C4-2B (cell line): ENCODE data around the gene UGT1A4.

Source experiments
- ZFX ChIP-seq: fragments of 450-650 bp; IDR thresholded peaks from 2 replicates; pipeline ENCODE4 v1.6.1; 2017
- TF ChIP-seq, protein P1 (sequence below): fragments of 450-650 bp; conservative IDR thresholded peaks from 2 replicates; pipeline ENCODE4 v1.5.1; 2017; ENCODE audit warnings: mild to moderate bottlenecking

DNA sequence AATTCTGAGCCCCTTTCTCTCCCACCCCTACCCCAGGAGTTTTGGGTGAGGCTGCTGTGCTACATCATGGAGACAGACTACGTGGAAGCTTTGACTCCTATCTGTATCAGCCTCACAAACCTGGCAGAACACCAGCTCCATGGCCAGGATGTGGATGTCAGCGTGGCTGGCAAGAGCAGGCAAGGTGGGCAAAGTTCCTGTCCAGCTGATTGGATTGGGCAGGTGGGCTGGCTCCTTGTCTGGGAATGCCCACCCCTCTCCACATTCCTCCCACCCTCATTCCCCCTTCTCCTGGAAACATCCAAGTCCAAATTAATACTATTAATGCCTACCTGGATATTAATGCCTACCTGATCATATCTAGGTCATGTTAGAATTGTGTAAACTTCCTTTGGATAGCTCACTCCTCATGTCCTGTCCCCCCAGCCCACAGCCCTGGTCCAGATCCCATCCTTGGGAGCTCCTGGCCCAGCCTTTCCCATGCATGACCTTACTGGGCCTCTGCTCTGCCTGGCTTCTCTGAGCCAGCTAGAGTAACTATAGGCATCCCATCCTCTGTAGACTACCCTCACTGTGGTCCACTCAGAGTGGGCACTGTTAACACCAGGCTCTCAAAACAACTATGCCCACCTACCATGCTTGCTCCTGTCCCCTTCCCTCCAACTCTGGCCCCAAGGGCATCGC is 83.7 kb downstream of the UGT1A4 start:
- TF ChIP-seq, protein P1, sequence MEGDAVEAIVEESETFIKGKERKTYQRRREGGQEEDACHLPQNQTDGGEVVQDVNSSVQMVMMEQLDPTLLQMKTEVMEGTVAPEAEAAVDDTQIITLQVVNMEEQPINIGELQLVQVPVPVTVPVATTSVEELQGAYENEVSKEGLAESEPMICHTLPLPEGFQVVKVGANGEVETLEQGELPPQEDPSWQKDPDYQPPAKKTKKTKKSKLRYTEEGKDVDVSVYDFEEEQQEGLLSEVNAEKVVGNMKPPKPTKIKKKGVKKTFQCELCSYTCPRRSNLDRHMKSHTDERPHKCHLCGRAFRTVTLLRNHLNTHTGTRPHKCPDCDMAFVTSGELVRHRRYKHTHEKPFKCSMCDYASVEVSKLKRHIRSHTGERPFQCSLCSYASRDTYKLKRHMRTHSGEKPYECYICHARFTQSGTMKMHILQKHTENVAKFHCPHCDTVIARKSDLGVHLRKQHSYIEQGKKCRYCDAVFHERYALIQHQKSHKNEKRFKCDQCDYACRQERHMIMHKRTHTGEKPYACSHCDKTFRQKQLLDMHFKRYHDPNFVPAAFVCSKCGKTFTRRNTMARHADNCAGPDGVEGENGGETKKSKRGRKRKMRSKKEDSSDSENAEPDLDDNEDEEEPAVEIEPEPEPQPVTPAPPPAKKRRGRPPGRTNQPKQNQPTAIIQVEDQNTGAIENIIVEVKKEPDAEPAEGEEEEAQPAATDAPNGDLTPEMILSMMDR = no peak
- TF ChIP-seq ZFX = no peak
